CD14-positive monocyte (primary cell): ENCODE results near the gene FADS2. TPM values are rescaled to one million over a fixed set of nuclear protein-coding genes. Genes with fewer than 3 reads are reported as not detected.

Source experiments
- DNase-seq, 3 donors: peaks; one replicate each; pipeline ENCODE4 v3.0.0-alpha.2; 2011 to 2022
- H2AFZ ChIP-seq: 2 replicates; pipeline ENCODE4 v1.6.0; 2012; ENCODE audit warnings: mild to moderate bottlenecking, low read depth, low read length, inconsistent platforms; ENCODE audit not compliant: insufficient read depth, poor library complexity, severe bottlenecking
- H3K27ac ChIP-seq, 2 donors: 1 replicate in 1 of 2; 2 replicates in 1 of 2; pipeline ENCODE4 v1.5.1; 2012 to 2013; ENCODE audit warnings: low read length in 2 of 2, control low read depth in 1 of 2, inconsistent platforms in 1 of 2, low read depth in 1 of 2, mild to moderate bottlenecking in 1 of 2
- H3K27me3 ChIP-seq, 2 donors: one replicate each; pipeline versions ENCODE4 v1.6.0 to v1.6.1; 2011 to 2013; ENCODE audit warnings: low read length in 2 of 2; ENCODE audit not compliant: control insufficient read depth in 2 of 2, insufficient read depth in 2 of 2
- H3K36me3 ChIP-seq, 2 donors: replicated peaks in 1 of 2; 1 replicate in 1 of 2; 2 replicates in 1 of 2; pipeline versions ENCODE4 v1.5.1 to v1.6.1; 2012 to 2013; ENCODE audit warnings: low read length in 2 of 2, control low read depth in 1 of 2, inconsistent platforms in 1 of 2, mild to moderate bottlenecking in 1 of 2; ENCODE audit not compliant: insufficient read depth in 2 of 2, control insufficient read depth in 1 of 2
- H3K4me1 ChIP-seq, 2 donors: 1 replicate in 1 of 2; 2 replicates in 1 of 2; pipeline versions ENCODE4 v1.5.1 to v1.6.1; 2012 to 2013; ENCODE audit warnings: low read length in 2 of 2, control low read depth in 1 of 2, inconsistent platforms in 1 of 2, mild to moderate bottlenecking in 1 of 2, moderate library complexity in 1 of 2; ENCODE audit not compliant: insufficient read depth in 2 of 2, control insufficient read depth in 1 of 2
- H3K4me2 ChIP-seq: replicated peaks from 2 replicates; pipeline ENCODE3; 2012; ENCODE audit warnings: low read length, moderate library complexity, mild to moderate bottlenecking; ENCODE audit not compliant: poor library complexity, severe bottlenecking; ENCODE audit errors: extremely low read depth
- H3K4me3 ChIP-seq, 3 experiments: fragments of 200-600 bp in 1 of 3; sonication (generic) in 1 of 3; replicated peaks in 1 of 3; 1 replicate in 2 of 3; 2 replicates in 1 of 3; pipeline ENCODE4 v1.5.1; 2011 to 2013; ENCODE audit warnings: low read length in 3 of 3, mild to moderate bottlenecking in 3 of 3, control low read depth in 2 of 3, low read depth in 2 of 3, inconsistent platforms in 1 of 3, moderate library complexity in 1 of 3
- H3K79me2 ChIP-seq: 2 replicates; pipeline ENCODE4 v1.6.0; 2012; ENCODE audit warnings: mild to moderate bottlenecking, control low read depth, inconsistent platforms, low read length, moderate library complexity; ENCODE audit not compliant: insufficient read depth
- H3K9ac ChIP-seq: 2 replicates; pipeline ENCODE4 v1.6.0; 2017; ENCODE audit warnings: low read length, mild to moderate bottlenecking; ENCODE audit not compliant: insufficient read depth, poor library complexity, severe bottlenecking
- H3K9me3 ChIP-seq, 2 donors: replicated peaks in 1 of 2; 1 replicate in 1 of 2; 2 replicates in 1 of 2; pipeline versions ENCODE4 v1.5.1 to v1.6.1; 2012 to 2013; ENCODE audit warnings: low read length in 2 of 2, control low read depth in 1 of 2; ENCODE audit not compliant: control insufficient read depth in 1 of 2, insufficient read depth in 1 of 2
- H4K20me1 ChIP-seq: 2 replicates; pipeline ENCODE4 v1.6.0; 2012; ENCODE audit warnings: mild to moderate bottlenecking, low read length, control low read depth, moderate library complexity; ENCODE audit not compliant: insufficient read depth
- H3K27ac Mint-ChIP-seq, 7 donors: one replicate each; pipeline ENCODE4 v1.8.0; 2020; ENCODE audit warnings: mild to moderate bottlenecking in 7 of 7, mixed read lengths in 7 of 7, moderate library complexity in 6 of 7, inconsistent platforms in 2 of 7
- H3K27me3 Mint-ChIP-seq, 3 donors: one replicate each; pipeline ENCODE4 v1.8.0; 2021 to 2022; ENCODE audit warnings: low read depth in 3 of 3, mild to moderate bottlenecking in 3 of 3, mixed read lengths in 3 of 3, moderate library complexity in 3 of 3, inconsistent platforms in 1 of 3
- H3K36me3 Mint-ChIP-seq, 2 donors: one replicate each; pipeline ENCODE4 v1.8.0; 2020; ENCODE audit warnings: mixed read lengths in 2 of 2, inconsistent platforms in 1 of 2, mild to moderate bottlenecking in 1 of 2
- H3K4me1 Mint-ChIP-seq: one replicate; pipeline ENCODE4 v1.8.0; 2020; ENCODE audit warnings: mild to moderate bottlenecking, mixed read lengths
- H3K4me3 Mint-ChIP-seq, 2 donors: one replicate each; pipeline ENCODE4 v1.8.0; 2020; ENCODE audit warnings: mild to moderate bottlenecking in 2 of 2, mixed read lengths in 2 of 2, moderate library complexity in 1 of 2
- H3K9me3 Mint-ChIP-seq, 7 donors: one replicate each; pipeline ENCODE4 v1.8.0; 2020 to 2022; ENCODE audit warnings: mixed read lengths in 7 of 7, mild to moderate bottlenecking in 6 of 7, moderate library complexity in 6 of 7, inconsistent platforms in 2 of 7
- WGBS: methylation state at CpG from one replicate; pipeline ENCODE4 v1.1.5; 2013; ENCODE audit warnings: missing lambda C conversion rate; ENCODE audit not compliant: insufficient coverage; 5-methylcytosine and 5-hydroxymethylcytosine counted together
- intact Hi-C, 2 donors: fragments of 100-400 bp; cut with micrococcal nuclease; formaldehyde crosslinking; loops; one replicate each; pipeline versions ENCODE4 v1.15.0 to v1.15.1; 2023
- polyA plus RNA-seq, 3 donors: library from polyadenylated mRNA; depleted of rRNA in 1 of 3; unstranded in 2 of 3; stranded (reverse) in 1 of 3; fragments of 300-500 nt in 2 of 3; fragments of >200 nt in 1 of 3; fragmentation: Illumina TruSeq in 2 of 3; gene quantifications; 1 replicate in 2 of 3; 2 replicates in 1 of 3; pipeline ENCODE4 v1.2.3, GENCODE V29; 2012 to 2021
- TF ChIP-seq, protein P1 (sequence below): fragments of 200-600 bp; IDR thresholded peaks from one replicate; pipeline ENCODE4 v1.8.0; 2022; ENCODE audit warnings: antibody characterized with exemption, mild to moderate bottlenecking

Gene FADS2
- polyA plus RNA-seq, 3 donors = 5.1 to 19.9 (median 6.4) TPM

DNA sequence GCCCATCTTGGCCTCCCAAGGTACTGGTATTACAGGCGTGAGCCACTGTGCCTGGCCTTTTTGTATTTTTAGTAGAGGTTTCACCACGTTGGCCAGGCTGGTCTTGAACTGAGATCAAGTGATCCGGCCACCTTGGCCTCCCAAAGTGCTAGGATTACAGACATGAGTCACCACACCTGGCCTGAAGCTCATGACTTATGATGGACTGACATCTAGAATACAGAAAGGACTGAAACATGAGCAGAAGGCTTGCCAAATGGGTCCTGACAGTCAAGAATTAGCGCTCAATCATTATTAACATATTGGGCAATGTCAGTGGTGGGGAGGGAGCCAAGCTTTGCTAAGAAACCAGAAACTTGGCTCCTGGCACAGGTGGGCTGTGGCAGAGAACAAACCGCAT, 16.3 kb upstream of the FADS2 start:
- 93% methylated on average over 3 of the region's 5 CpGs for WGBS
- Histone ChIP-seq H4K20me1 (no peaks in the 10 kb centered on the region), H3K27me3 (no peaks in the 10 kb centered on the region), H3K9me3 (peaks cover 0 to 6% of the 10 kb centered on the region in 2 donors), H3K4me3 (no peak overlapping the region), H3K79me2 (peaks cover 16% of the 10 kb centered on the region), H3K36me3 (peaks cover 31 to 64% of the 10 kb centered on the region in 2 donors), H3K4me1 (peaks cover 15 to 28% of the 10 kb centered on the region in 2 donors), H3K4me2 (no peak overlapping the region), H3K27ac (no peak overlapping the region), H2AFZ (no peak overlapping the region), H3K9ac (no peak overlapping the region)
- intact Hi-C loops = no loop called here
- TF ChIP-seq, protein P1, sequence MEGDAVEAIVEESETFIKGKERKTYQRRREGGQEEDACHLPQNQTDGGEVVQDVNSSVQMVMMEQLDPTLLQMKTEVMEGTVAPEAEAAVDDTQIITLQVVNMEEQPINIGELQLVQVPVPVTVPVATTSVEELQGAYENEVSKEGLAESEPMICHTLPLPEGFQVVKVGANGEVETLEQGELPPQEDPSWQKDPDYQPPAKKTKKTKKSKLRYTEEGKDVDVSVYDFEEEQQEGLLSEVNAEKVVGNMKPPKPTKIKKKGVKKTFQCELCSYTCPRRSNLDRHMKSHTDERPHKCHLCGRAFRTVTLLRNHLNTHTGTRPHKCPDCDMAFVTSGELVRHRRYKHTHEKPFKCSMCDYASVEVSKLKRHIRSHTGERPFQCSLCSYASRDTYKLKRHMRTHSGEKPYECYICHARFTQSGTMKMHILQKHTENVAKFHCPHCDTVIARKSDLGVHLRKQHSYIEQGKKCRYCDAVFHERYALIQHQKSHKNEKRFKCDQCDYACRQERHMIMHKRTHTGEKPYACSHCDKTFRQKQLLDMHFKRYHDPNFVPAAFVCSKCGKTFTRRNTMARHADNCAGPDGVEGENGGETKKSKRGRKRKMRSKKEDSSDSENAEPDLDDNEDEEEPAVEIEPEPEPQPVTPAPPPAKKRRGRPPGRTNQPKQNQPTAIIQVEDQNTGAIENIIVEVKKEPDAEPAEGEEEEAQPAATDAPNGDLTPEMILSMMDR = no peak
- no peak overlapping the region for H3K27ac Mint-ChIP-seq
- peak overlapping the region in 1 of 2 donors; percentile 2 for H3K4me3 Mint-ChIP-seq
- peaks cover 12% of the 10 kb centered on the region for H3K4me1 Mint-ChIP-seq
- no peak for DNase-seq
- H3K9me3 Mint-ChIP-seq = peaks cover 0 to 5% (median 0%) of the 10 kb centered on the region in 7 donors
- H3K27me3 Mint-ChIP-seq = peaks cover 1 to 2% (median 1%) of the 10 kb centered on the region in 3 donors
- peaks cover 54 to 69% of the 10 kb centered on the region in 2 donors for H3K36me3 Mint-ChIP-seq

- Histone ChIP-seq H3K36me3 (peaks cover 25 to 54% of the 10 kb centered on the region in 2 donors), H3K27ac (no peak overlapping the region), H3K9me3 (peaks cover 0 to 6% of the 10 kb centered on the region in 2 donors), H3K4me3 (no peak overlapping the region), H2AFZ (no peak overlapping the region), H3K79me2 (peaks cover 16% of the 10 kb centered on the region), H3K27me3 (no peaks in the 10 kb centered on the region), H3K4me1 (peaks cover 20 to 35% of the 10 kb centered on the region in 2 donors), H3K9ac (no peak overlapping the region), H3K4me2 (no peak overlapping the region), H4K20me1 (no peaks in the 10 kb centered on the region)
- H3K4me3 Mint-ChIP-seq = no peak overlapping the region
- H3K27ac Mint-ChIP-seq = no peak overlapping the region
- peaks cover 17% of the 10 kb centered on the region for H3K4me1 Mint-ChIP-seq
- intact Hi-C loops = no loop called here
- H3K36me3 Mint-ChIP-seq = peaks cover 44 to 58% of the 10 kb centered on the region in 2 donors
- WGBS = 100% methylated on average over 3 of the region's 4 CpGs
- H3K9me3 Mint-ChIP-seq = peaks cover 0 to 5% (median 0%) of the 10 kb centered on the region in 7 donors
- TF ChIP-seq, protein P1 = no peak
- DNase-seq = no peak
- peaks cover 1 to 2% (median 2%) of the 10 kb centered on the region in 3 donors for H3K27me3 Mint-ChIP-seq
Measured at GRCh38 chr11:61812736-61813411, 15.2 kb upstream of the FADS2 start.
